ENCODE measurements around the gene NEU4. TPM values are rescaled to one million over a fixed set of nuclear protein-coding genes. Genes with fewer than 3 reads are reported as not detected.

The NEU4 gene
- total RNA-seq, 1 experiment from 2014 or later = 2.2 TPM

DNA sequence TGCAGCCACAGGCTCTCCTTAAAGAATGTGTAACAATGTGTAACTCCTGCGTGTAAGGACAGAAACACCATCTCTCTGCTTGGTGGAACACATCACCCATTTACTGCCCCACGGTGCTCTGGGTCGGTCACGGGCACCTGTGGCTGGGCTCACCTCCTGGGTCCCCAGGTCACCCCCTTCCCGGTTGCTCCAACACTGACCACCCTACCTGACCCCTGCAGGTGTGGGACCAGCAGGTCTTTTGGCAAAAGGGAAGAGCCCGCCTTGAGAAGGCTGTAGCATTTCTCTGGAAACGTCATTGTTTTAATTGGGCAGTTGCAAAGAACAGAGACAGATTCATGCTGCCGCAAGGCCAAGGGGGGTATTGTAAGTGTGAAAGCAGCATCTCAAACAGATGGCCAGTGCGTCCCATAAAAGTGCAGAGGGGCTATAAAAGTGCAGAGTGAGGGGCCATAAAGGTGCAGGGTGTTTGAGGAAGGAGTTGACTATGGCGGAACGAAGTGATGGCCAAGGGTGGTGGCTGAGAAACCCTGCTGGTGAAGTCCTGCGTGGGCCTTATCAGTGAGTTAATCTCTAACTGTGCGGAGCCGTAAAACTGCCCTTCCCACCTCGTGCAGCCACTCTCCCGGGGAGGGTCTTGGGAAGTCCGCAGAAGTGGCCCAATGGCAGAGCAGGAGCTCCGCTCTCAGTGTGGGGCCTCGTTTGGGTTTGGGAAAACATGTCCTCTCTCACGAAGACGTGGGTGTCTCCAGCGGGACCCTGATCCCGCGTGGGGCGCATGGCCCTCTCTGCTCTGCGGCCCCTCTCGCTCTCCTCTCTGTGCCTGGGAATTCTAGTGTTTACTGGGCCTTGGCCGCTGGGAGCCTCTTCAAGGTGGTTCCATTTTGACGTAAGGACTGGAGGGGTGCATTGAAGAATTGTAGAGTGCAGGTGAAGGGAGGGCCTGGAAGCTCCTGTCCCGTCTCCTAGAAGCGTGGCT is 13.7 kb upstream of the NEU4 start:
- Mint-ChIP-seq H3K9me3 (peaks cover 13% of the 10 kb centered on the region), H3K4me1 (peaks cover 12% of the 10 kb centered on the region), H3K36me3 (peaks cover 10% of the 10 kb centered on the region), H3K27ac (no peak overlapping the region), H3K27me3 (ENCODE audit: low read depth) (peaks cover 7% of the 10 kb centered on the region), H3K4me3 (no peak overlapping the region)
- no peak for TF ChIP-seq ATF1 (CRISPR knock-in tag; IDR thresholded peaks at IDR 0.05)
- TF ChIP-seq RORB (CRISPR knock-in tag; IDR thresholded peaks at IDR 0.05) = no peak
- TF ChIP-seq SMAD3 (CRISPR knock-in tag; IDR thresholded peaks at IDR 0.05; ENCODE audit: borderline replicate concordance) = no peak
- TF ChIP-seq, protein P1, sequence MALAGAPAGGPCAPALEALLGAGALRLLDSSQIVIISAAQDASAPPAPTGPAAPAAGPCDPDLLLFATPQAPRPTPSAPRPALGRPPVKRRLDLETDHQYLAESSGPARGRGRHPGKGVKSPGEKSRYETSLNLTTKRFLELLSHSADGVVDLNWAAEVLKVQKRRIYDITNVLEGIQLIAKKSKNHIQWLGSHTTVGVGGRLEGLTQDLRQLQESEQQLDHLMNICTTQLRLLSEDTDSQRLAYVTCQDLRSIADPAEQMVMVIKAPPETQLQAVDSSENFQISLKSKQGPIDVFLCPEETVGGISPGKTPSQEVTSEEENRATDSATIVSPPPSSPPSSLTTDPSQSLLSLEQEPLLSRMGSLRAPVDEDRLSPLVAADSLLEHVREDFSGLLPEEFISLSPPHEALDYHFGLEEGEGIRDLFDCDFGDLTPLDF (CRISPR knock-in tag; IDR thresholded peaks at IDR 0.05) = no peak
- TF ChIP-seq, protein P2, sequence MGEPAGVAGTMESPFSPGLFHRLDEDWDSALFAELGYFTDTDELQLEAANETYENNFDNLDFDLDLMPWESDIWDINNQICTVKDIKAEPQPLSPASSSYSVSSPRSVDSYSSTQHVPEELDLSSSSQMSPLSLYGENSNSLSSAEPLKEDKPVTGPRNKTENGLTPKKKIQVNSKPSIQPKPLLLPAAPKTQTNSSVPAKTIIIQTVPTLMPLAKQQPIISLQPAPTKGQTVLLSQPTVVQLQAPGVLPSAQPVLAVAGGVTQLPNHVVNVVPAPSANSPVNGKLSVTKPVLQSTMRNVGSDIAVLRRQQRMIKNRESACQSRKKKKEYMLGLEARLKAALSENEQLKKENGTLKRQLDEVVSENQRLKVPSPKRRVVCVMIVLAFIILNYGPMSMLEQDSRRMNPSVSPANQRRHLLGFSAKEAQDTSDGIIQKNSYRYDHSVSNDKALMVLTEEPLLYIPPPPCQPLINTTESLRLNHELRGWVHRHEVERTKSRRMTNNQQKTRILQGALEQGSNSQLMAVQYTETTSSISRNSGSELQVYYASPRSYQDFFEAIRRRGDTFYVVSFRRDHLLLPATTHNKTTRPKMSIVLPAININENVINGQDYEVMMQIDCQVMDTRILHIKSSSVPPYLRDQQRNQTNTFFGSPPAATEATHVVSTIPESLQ (CRISPR knock-in tag; IDR thresholded peaks at IDR 0.05) = no peak
- ATAC-seq = no peak
- POLR2A ChIA-PET = no interaction called here
- DNase-seq (ENCODE audit: low spot score) = no peak
- CTCF ChIA-PET = no interaction called here

DNA sequence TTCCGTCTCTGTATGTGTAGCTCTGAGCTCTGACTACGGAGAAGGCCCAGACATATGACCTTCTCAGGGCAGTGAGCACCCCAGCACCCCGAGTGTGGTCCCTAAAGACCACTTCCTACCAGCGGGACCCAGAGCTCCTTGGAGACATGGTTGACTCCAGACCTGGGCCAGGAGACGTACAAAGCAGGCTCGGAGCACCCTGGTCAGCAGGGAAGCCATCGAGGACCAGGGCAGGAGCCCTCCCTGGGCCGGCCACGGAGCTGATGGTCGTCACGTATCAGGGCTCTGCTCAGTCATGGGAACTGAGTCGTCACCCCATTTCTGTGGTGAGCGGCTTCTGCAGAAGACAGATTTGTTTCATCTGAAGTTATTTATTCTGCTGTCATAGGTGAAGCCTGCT is 12.8 kb upstream of the NEU4 start:
- CTCF ChIA-PET = no interaction called here
- TF ChIP-seq, protein P3, sequence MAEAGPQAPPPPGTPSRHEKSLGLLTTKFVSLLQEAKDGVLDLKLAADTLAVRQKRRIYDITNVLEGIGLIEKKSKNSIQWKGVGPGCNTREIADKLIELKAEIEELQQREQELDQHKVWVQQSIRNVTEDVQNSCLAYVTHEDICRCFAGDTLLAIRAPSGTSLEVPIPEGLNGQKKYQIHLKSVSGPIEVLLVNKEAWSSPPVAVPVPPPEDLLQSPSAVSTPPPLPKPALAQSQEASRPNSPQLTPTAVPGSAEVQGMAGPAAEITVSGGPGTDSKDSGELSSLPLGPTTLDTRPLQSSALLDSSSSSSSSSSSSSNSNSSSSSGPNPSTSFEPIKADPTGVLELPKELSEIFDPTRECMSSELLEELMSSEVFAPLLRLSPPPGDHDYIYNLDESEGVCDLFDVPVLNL (CRISPR knock-in tag; IDR thresholded peaks at IDR 0.05; ENCODE audit: borderline replicate concordance, low read depth) = no peak
- TF ChIP-seq ZNF416 (CRISPR knock-in tag; IDR thresholded peaks at IDR 0.05) = no peak
- TF ChIP-seq GABPB1 (CRISPR knock-in tag; IDR thresholded peaks at IDR 0.05) = no peak
- TF ChIP-seq, protein P4, sequence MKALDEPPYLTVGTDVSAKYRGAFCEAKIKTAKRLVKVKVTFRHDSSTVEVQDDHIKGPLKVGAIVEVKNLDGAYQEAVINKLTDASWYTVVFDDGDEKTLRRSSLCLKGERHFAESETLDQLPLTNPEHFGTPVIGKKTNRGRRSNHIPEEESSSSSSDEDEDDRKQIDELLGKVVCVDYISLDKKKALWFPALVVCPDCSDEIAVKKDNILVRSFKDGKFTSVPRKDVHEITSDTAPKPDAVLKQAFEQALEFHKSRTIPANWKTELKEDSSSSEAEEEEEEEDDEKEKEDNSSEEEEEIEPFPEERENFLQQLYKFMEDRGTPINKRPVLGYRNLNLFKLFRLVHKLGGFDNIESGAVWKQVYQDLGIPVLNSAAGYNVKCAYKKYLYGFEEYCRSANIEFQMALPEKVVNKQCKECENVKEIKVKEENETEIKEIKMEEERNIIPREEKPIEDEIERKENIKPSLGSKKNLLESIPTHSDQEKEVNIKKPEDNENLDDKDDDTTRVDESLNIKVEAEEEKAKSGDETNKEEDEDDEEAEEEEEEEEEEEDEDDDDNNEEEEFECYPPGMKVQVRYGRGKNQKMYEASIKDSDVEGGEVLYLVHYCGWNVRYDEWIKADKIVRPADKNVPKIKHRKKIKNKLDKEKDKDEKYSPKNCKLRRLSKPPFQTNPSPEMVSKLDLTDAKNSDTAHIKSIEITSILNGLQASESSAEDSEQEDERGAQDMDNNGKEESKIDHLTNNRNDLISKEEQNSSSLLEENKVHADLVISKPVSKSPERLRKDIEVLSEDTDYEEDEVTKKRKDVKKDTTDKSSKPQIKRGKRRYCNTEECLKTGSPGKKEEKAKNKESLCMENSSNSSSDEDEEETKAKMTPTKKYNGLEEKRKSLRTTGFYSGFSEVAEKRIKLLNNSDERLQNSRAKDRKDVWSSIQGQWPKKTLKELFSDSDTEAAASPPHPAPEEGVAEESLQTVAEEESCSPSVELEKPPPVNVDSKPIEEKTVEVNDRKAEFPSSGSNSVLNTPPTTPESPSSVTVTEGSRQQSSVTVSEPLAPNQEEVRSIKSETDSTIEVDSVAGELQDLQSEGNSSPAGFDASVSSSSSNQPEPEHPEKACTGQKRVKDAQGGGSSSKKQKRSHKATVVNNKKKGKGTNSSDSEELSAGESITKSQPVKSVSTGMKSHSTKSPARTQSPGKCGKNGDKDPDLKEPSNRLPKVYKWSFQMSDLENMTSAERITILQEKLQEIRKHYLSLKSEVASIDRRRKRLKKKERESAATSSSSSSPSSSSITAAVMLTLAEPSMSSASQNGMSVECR (CRISPR knock-in tag; IDR thresholded peaks at IDR 0.05; ENCODE audit: borderline replicate concordance) = no peak
- Mint-ChIP-seq H3K27ac (no peak overlapping the region), H3K9me3 (peaks cover 4% of the 10 kb centered on the region), H3K36me3 (peaks cover under 1% of the 10 kb centered on the region), H3K4me1 (peaks cover 12% of the 10 kb centered on the region), H3K27me3 (ENCODE audit: low read depth) (peaks cover under 1% of the 10 kb centered on the region; the same call in 1 of the 2 replicates), H3K4me3 (no peak overlapping the region)
- DNase-seq (ENCODE audit: low spot score) (no peak), ATAC-seq (no peak)
- POLR2A ChIA-PET = no interaction called here

DNA sequence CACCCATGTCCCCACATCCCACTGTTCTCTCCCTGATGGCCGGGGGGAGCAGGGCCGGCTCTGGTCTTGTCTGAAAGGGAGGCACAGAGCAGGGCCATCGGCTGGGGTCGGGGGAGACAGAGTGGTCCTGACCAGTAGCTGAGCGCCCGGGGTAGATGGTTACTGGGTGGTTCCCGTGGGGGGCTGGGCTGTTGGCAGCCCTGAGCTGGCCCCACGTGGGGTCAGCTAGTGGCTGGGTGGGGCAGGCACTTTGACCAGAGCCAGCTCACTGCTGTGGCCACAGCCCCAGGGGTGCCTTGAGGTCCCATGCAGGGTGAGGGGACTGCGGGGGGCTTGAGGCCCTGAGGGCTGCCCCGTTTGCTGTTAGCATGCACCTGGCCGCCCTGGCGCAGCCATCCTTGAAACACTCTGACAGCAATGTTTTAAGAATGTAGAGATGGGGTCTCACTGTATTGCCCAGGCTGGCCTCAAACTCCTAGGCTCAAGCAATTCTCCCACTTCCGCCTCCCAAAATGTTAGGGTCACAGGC is 12.3 kb upstream of the NEU4 start:
- Mint-ChIP-seq H3K4me3 (no peak overlapping the region), H3K27ac (no peak overlapping the region), H3K36me3 (no peaks in the 10 kb centered on the region), H3K27me3 (ENCODE audit: low read depth) (no peaks in the 10 kb centered on the region; the same call in 1 of the 2 replicates), H3K4me1 (peaks cover 12% of the 10 kb centered on the region), H3K9me3 (peaks cover 3% of the 10 kb centered on the region; the same call in 1 of the 2 replicates)
- POLR2A ChIA-PET = no interaction called here
- ATAC-seq (no peak), DNase-seq (ENCODE audit: low spot score) (no peak)
- TF ChIP-seq ZNF121 (CRISPR knock-in tag; IDR thresholded peaks at IDR 0.05) (peak; percentile 61), ZNF416 (CRISPR knock-in tag; IDR thresholded peaks at IDR 0.05) (no peak), FOXJ3 (CRISPR knock-in tag; IDR thresholded peaks at IDR 0.05; ENCODE audit: borderline replicate concordance) (no peak)
- CTCF ChIA-PET = no interaction called here
